GM12878 (cell line): Measurements from ENCODE around the gene ATG14.

ENCODE experiments used
- CTCF ChIP-seq, 3 experiments: IDR thresholded peaks in 2 of 3; conservative IDR thresholded peaks in 1 of 3; 2 replicates each; pipeline ENCODE4 v1.5.1; 2011; ENCODE audit warnings: low read depth in 3 of 3, low read length in 3 of 3, mild to moderate bottlenecking in 3 of 3, control low read depth in 2 of 3, moderate library complexity in 2 of 3, inconsistent platforms in 1 of 3, mixed read lengths in 1 of 3; ENCODE audit not compliant: control insufficient read depth in 2 of 3, insufficient read depth in 1 of 3; ENCODE audit errors: extremely low read depth in 1 of 3
- NFXL1 ChIP-seq: fragments of 450-650 bp; IDR thresholded peaks from 2 replicates; pipeline ENCODE4 v1.6.1; 2017; ENCODE audit warnings: antibody characterized with exemption, mild to moderate bottlenecking, borderline replicate concordance
- POLR2AphosphoS5 ChIP-seq: IDR thresholded peaks from 2 replicates; pipeline ENCODE4 v1.6.1; 2011; ENCODE audit warnings: mild to moderate bottlenecking, low read length, inconsistent platforms
- RELA ChIP-seq: fragments of 450-650 bp; IDR thresholded peaks from 2 replicates; pipeline ENCODE4 v1.8.0; 2014; ENCODE audit warnings: borderline replicate concordance; ENCODE audit not compliant: partially characterized antibody
- SRF ChIP-seq, 2 experiments: IDR thresholded peaks; 2 replicates each; pipeline ENCODE4 v1.6.1; 2011; ENCODE audit warnings: low read depth in 2 of 2, low read length in 2 of 2, mild to moderate bottlenecking in 1 of 2, moderate library complexity in 1 of 2
- ZBTB40 ChIP-seq: fragments of 450-650 bp; IDR thresholded peaks from 2 replicates; pipeline ENCODE4 v1.6.1; 2016; ENCODE audit warnings: mild to moderate bottlenecking, moderate library complexity, borderline replicate concordance
- ZNF274 ChIP-seq: IDR thresholded peaks from one replicate; pipeline ENCODE4 v1.8.0; 2011; ENCODE audit not compliant: insufficient read length, insufficient read depth

- TF ChIP-seq CTCF (IDR thresholded peaks at IDR 0.05 in 2 of 3, conservative IDR thresholded peaks at IDR 0.05 in 1 of 3; ENCODE audit: control insufficient read depth in 2 of 3, extremely low read depth in 1 of 3, insufficient read depth in 1 of 3, low read depth in 3 of 3, low read length in 3 of 3): no peak
- TF ChIP-seq SRF (IDR thresholded peaks at IDR 0.05; ENCODE audit: low read depth in 2 of 2, low read length in 2 of 2): no peak
- no peak for TF ChIP-seq ZNF274
- no peak for TF ChIP-seq NFXL1
- TF ChIP-seq RELA: no peak
- no peak for TF ChIP-seq ZBTB40
- TF ChIP-seq POLR2AphosphoS5: no peak
These were observed 6.3 kb upstream of the ATG14 start for GRCh38 chr14:55417955-55418354.
